Measurements from ENCODE around the gene DOLPP1. TPM values are rescaled to one million over a fixed set of nuclear protein-coding genes. Genes with fewer than 3 reads are reported as not detected.
"Not testable (repeated sequence)": the region's sequence is repeated elsewhere in the genome, so short reads cannot be mapped to it uniquely, and the experiment has no call there.

Gene DOLPP1
- total and polyA plus RNA-seq, 8 donors, result 4.2 to 10.5 (median 6.7) TPM

DNA sequence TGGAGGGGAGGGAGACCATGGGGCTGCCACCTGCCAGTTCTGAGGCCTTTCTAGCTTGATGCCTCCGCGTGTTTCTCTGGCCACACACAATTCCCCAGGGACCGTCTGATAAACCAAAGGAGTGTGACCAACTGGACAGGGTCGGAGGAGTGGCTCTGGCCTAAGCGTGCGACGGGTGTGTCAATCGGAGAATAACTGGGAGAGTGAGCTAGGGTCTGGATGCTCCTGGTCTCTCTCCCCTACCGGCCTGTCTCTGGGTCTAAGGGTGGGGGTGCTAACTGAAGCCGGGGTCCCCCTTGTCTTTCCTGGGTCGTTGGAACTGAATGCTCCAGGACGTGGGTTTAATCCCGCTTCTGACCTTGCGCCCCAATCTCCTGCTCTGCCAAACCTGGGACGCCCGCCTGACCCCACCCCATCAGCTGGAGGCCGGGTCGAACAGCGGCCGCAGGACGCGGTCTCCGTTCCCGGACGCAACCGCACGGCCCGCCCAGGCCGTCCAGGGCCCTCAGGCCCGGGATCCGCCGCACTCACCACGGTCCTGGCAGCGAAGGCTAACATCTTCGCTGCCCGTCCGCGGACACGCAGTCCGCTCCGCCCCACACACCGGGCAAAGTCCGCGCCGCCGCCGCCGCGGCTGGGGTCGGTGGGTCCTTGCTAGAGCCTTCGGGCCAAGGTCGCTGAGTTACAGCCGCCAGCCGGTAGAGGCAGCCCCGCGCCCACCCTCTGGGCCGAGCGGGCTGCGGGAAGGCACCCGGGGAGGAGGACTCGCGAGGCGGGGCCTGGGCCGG lies 29.2 kb downstream of the DOLPP1 start:
- intact Hi-C loops (cut with DNase I), result no loop called here
- Histone ChIP-seq H3K4me3 (peak overlapping the region; percentile 67 to 95 (median 89)), H3K27ac (peak overlapping the region; percentile 87 to 97 (median 96)), H3K4me1 (peaks cover 8 to 38% (median 27%) of the 10 kb centered on the region in 3 donors), H3K36me3 (peaks cover 0 to 3% (median 0%) of the 10 kb centered on the region in 3 donors), H3K9me3 (no peaks in the 10 kb centered on the region), H3K27me3 (no peaks in the 10 kb centered on the region)
- TF ChIP-seq, protein P1, sequence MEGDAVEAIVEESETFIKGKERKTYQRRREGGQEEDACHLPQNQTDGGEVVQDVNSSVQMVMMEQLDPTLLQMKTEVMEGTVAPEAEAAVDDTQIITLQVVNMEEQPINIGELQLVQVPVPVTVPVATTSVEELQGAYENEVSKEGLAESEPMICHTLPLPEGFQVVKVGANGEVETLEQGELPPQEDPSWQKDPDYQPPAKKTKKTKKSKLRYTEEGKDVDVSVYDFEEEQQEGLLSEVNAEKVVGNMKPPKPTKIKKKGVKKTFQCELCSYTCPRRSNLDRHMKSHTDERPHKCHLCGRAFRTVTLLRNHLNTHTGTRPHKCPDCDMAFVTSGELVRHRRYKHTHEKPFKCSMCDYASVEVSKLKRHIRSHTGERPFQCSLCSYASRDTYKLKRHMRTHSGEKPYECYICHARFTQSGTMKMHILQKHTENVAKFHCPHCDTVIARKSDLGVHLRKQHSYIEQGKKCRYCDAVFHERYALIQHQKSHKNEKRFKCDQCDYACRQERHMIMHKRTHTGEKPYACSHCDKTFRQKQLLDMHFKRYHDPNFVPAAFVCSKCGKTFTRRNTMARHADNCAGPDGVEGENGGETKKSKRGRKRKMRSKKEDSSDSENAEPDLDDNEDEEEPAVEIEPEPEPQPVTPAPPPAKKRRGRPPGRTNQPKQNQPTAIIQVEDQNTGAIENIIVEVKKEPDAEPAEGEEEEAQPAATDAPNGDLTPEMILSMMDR (IDR thresholded peaks at IDR 0.05), result no peak
- no peak for FAIRE-seq
- peak; percentile 10 to 35 (median 22) for ATAC-seq
- 1% methylated on average over 53 to 64 of the region's 64 CpGs for WGBS, 2 donors
- peak in 5 of 6 donors; percentile 44 to 75 (median 55) for DNase-seq

DNA sequence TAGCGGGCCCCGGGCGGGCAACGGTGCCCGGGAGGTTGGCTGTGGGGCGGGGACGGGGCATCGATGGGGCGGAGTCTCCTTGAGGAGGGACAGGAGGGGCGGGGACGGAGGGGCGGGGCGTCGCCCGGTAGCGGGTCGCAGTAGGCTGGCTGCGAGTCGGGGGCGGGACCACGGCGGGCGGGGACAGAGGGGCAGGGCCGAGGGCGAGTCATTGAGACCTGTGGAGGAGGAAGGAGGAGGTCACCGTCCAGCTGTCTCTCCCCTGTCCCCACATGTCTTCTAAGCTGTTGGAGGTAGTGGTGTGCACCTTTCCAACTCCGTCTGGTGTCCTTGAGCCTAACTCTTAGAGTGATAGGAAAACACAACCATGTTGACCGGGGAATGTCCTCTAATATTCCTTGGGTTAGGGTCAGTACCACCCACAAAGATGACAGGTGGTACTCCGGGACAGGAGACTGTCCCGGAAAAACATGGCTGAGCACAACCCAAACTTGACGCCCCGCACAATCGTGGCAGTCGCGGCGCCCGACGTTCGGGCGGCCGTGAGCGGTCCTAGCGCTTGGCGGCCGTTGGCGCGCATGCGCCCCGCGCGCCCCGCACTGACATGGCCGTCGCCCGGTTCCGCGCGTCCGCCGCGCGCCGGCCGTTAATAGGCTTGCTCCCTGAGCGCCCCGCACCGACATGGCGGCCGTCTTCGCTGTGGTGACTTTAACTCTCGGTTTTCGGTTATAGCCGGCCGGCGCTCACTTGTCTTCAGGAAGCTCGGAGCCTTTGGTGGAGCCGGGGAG lies 30.0 kb downstream of the DOLPP1 start, which contains the start of the genes CRAT and PTPA:
TSS of gene CRAT (minus strand) at position 54 of the 788 bp plus-strand sequence. CDS start 284 bp downstream, outside the sequence.
TSS of gene PTPA (plus strand) at position 676 of the 788 bp plus-strand sequence. CDS start 186 bp downstream, outside the sequence.
- H3K27me3 ChIP-seq, result no peaks in the 10 kb centered on the region
- peaks cover 0 to 3% (median 0%) of the 10 kb centered on the region in 3 donors for H3K36me3 ChIP-seq
- TF ChIP-seq, protein P1 (IDR thresholded peaks at IDR 0.05), result no peak
- H3K9me3 ChIP-seq, result no peaks in the 10 kb centered on the region
- DNase-seq (peak; percentile 98 to 100 (median 98)), FAIRE-seq (no peak), ATAC-seq (peak; percentile 78 to 86 (median 81))
- peak within 1 kb of the TSS; percentile 87 to 97 (median 96) for H3K27ac ChIP-seq
- H3K4me3 ChIP-seq, result peak within 1 kb of the TSS; percentile 67 to 95 (median 89)
- intact Hi-C loops (cut with DNase I), result no loop called here
- H3K4me1 ChIP-seq, result peaks cover 5 to 46% (median 34%) of the 10 kb centered on the region in 3 donors
- WGBS, 2 donors, result 0% methylated on average over 52 to 77 of the region's 77 CpGs

DNA sequence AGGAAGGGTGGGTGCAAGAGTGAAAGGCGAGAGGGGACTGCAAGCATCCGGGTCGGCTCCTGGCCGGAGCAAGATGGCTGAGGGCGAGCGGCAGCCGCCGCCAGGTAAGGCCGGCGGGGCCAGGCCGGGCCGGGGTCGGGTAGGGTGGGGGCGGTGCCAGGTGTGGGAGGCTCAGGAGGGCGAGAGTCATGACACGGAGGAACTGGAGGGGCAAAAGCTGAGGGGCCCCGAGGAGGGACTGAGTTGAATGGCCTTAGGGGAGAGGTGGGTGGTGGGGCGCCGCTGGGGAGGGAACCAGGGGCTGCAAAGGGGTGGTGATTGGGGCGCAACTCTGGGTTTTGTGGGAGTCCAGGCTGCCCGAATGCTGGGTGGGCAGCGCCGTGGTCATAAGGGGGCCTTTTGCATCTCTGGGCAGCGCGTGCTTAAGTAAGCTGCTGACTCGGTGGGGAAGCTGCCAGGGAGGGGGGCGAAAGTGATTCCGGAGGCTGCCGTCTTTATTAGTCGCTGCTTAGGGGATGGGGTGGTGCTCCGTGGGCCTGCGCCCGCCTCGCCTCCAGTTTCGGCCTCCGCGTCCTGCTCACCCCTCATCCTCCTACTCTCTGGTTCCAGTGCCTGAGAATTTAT lies 30.7 kb downstream of the DOLPP1 start:
- ATAC-seq (peak; percentile 2 to 14 (median 6)), FAIRE-seq (no peak), DNase-seq (peak in 1 of 6 donors; percentile 56)
- Histone ChIP-seq H3K27me3 (no peaks in the 10 kb centered on the region), H3K4me1 (peaks cover 0 to 42% (median 34%) of the 10 kb centered on the region in 3 donors), H3K9me3 (no peaks in the 10 kb centered on the region), H3K4me3 (peak overlapping the region; percentile 52 to 95 (median 80)), H3K27ac (peak overlapping the region; percentile 87 to 97 (median 96)), H3K36me3 (peaks cover 0 to 3% (median 0%) of the 10 kb centered on the region in 3 donors)
- TF ChIP-seq, protein P1 (IDR thresholded peaks at IDR 0.05), result no peak
- intact Hi-C loops (cut with DNase I), result no loop called here
- WGBS, 2 donors, result 1% methylated on average over 33 to 37 of the region's 37 CpGs

- H3K27me3 ChIP-seq; DNase-seq; intact Hi-C loops (cut with DNase I); FAIRE-seq; ATAC-seq; H3K36me3 ChIP-seq; H3K9me3 ChIP-seq; H3K27ac ChIP-seq: not testable (repeated sequence)
- Histone ChIP-seq H3K4me1 (peaks cover 0 to 41% (median 34%) of the 10 kb centered on the region in 3 donors), H3K4me3 (peak overlapping the region in 2 of 4 donors; percentile 67 to 93)
- WGBS, 2 donors, result 91 to 93% methylated on average over 17 of the region's 17 CpGs
Measured at GRCh38 chr9:129112526-129112925, 31.6 kb downstream of the DOLPP1 start.

Measured in pancreas (tissue), 10 donors.